ENCODE data around the gene NTM. TPM values are rescaled to one million over a fixed set of nuclear protein-coding genes. Genes with fewer than 3 reads are reported as not detected.

The NTM gene
- polyA plus RNA-seq, 1 experiment = 33.6 TPM

- H3K4me3 ChIP-seq (ENCODE audit: low read depth, low read length) = no peak overlapping the region
- H3K36me3 ChIP-seq (ENCODE audit: control insufficient read depth, insufficient read depth, low read length) = no peaks in the 10 kb centered on the region
- no peak for DNase-seq (ENCODE audit: low read depth)
- POLR2A ChIA-PET = no interaction called here
- TF ChIP-seq CTCF (IDR thresholded peaks at IDR 0.05; ENCODE audit: insufficient read depth, low read depth, low read length) = no peak
- CTCF ChIA-PET = no interaction called here
- no peaks in the 10 kb centered on the region; the same call in 1 of the 2 replicates for H3K27me3 ChIP-seq (ENCODE audit: control insufficient read depth, insufficient read depth, low read length)
Observed at GRCh38 chr11:132296946-132297610, 926.7 kb downstream of the NTM start.

GRCh38 chr11:132298357-132298756 lies 927.9 kb downstream of the NTM start:
- Histone ChIP-seq H3K36me3 (ENCODE audit: control insufficient read depth, insufficient read depth, low read length) (no peaks in the 10 kb centered on the region), H3K27me3 (ENCODE audit: control insufficient read depth, insufficient read depth, low read length) (no peaks in the 10 kb centered on the region; the same call in 1 of the 2 replicates), H3K4me3 (ENCODE audit: low read depth, low read length) (no peak overlapping the region)
- no peak for TF ChIP-seq CTCF (IDR thresholded peaks at IDR 0.05; ENCODE audit: insufficient read depth, low read depth, low read length)
- POLR2A ChIA-PET = no interaction called here
- CTCF ChIA-PET = interaction anchor here (6.0 kb wide), 1 partner anchor 13 kb away, joined by 42 read pairs; no protein-coding TSS in a partner anchor
- no peak for DNase-seq (ENCODE audit: low read depth)

- Histone ChIP-seq H3K4me3 (ENCODE audit: low read depth, low read length) (no peak overlapping the region), H3K27me3 (ENCODE audit: control insufficient read depth, insufficient read depth, low read length) (no peaks in the 10 kb centered on the region; the same call in 1 of the 2 replicates), H3K36me3 (ENCODE audit: control insufficient read depth, insufficient read depth, low read length) (no peaks in the 10 kb centered on the region)
- POLR2A ChIA-PET = interaction anchor here (0.6 kb wide), 1 partner anchor 79 kb away, joined by 4 read pairs; no protein-coding TSS in a partner anchor
- peak; percentile 43 for TF ChIP-seq CTCF (IDR thresholded peaks at IDR 0.05; ENCODE audit: insufficient read depth, low read depth, low read length)
- DNase-seq (ENCODE audit: low read depth) = no peak
- CTCF ChIA-PET = interaction anchor here (0.7 to 6.0 kb wide), 6 partner anchors 11 to 778 kb away, joined by 3 to 42 read pairs (median 3); no protein-coding TSS in a partner anchor
Observed at GRCh38 chr11:132300283-132300682, 929.9 kb downstream of the NTM start.

- Histone ChIP-seq H3K4me3 (ENCODE audit: low read depth, low read length) (no peak overlapping the region), H3K36me3 (ENCODE audit: control insufficient read depth, insufficient read depth, low read length) (no peaks in the 10 kb centered on the region), H3K27me3 (ENCODE audit: control insufficient read depth, insufficient read depth, low read length) (no peaks in the 10 kb centered on the region)
- TF ChIP-seq CTCF (IDR thresholded peaks at IDR 0.05; ENCODE audit: insufficient read depth, low read depth, low read length) = no peak
- DNase-seq (ENCODE audit: low read depth) = no peak
- CTCF ChIA-PET = interaction anchor here (1.2 to 6.0 kb wide), 2 partner anchors 10 to 640 kb away, joined by 3 to 42 read pairs; no protein-coding TSS in a partner anchor
- POLR2A ChIA-PET = no interaction called here
Observed at GRCh38 chr11:132301465-132301864, 931.0 kb downstream of the NTM start.

- no peaks in the 10 kb centered on the region for H3K27me3 ChIP-seq (ENCODE audit: control insufficient read depth, insufficient read depth, low read length)
- ChIA-PET POLR2A (no interaction called here), CTCF (interaction anchor here (1.2 to 6.0 kb wide), 2 partner anchors 10 to 639 kb away, joined by 3 to 42 read pairs; no protein-coding TSS in a partner anchor)
- no peaks in the 10 kb centered on the region for H3K36me3 ChIP-seq (ENCODE audit: control insufficient read depth, insufficient read depth, low read length)
- DNase-seq (ENCODE audit: low read depth) = no peak
- H3K4me3 ChIP-seq (ENCODE audit: low read depth, low read length) = no peak overlapping the region
- TF ChIP-seq CTCF (IDR thresholded peaks at IDR 0.05; ENCODE audit: insufficient read depth, low read depth, low read length) = no peak
Observed at GRCh38 chr11:132301900-132302299, 931.5 kb downstream of the NTM start.

Data from BJ (cell line).